HG03095 (cell line): ENCODE measurements around the gene B3GALNT2.
"Not testable (repeated sequence)": the region's sequence is repeated elsewhere in the genome, so short reads cannot be mapped to it uniquely, and the experiment has no call there.

Experiments used
- ATAC-seq: cut with Tn5 transposase; IDR thresholded peaks from one replicate; pipeline ENCODE4 v1.9.1; 2021; ENCODE audit warnings: moderate library complexity; ENCODE audit not compliant: unreplicated experiment

Gene B3GALNT2

GRCh38 chr1:235504494-235505222, 406 bp upstream of the B3GALNT2 start:
- peak; percentile 73 for ATAC-seq

GRCh38 chr1:235503403-235504121, 690 bp downstream of the B3GALNT2 start:
- peak; percentile 8 for ATAC-seq

GRCh38 chr1:235502601-235503402, 1.4 kb downstream of the B3GALNT2 start:
- ATAC-seq = no peak

GRCh38 chr1:235500971-235501540, 3.2 kb downstream of the B3GALNT2 start:
- ATAC-seq = no peak

GRCh38 chr1:235495551-235495950, 8.7 kb downstream of the B3GALNT2 start:
- no peak for ATAC-seq

- ATAC-seq = no peak
Observed at GRCh38 chr1:235495030-235495429, 9.2 kb downstream of the B3GALNT2 start.

GRCh38 chr1:235494531-235494930, 9.7 kb downstream of the B3GALNT2 start:
- no peak for ATAC-seq

- ATAC-seq = no peak
Observed at GRCh38 chr1:235491644-235492043, 12.6 kb downstream of the B3GALNT2 start.

- no peak for ATAC-seq
Observed at GRCh38 chr1:235486321-235486720, 17.9 kb downstream of the B3GALNT2 start.

GRCh38 chr1:235485558-235485957, 18.7 kb downstream of the B3GALNT2 start:
- no peak for ATAC-seq

GRCh38 chr1:235483090-235483489, 21.2 kb downstream of the B3GALNT2 start:
- ATAC-seq = no peak

GRCh38 chr1:235473806-235474205, 30.4 kb downstream of the B3GALNT2 start:
- ATAC-seq = no peak

GRCh38 chr1:235470741-235471439, 33.4 kb downstream of the B3GALNT2 start:
- ATAC-seq = no peak

GRCh38 chr1:235469897-235470296, 34.4 kb downstream of the B3GALNT2 start:
- not testable (repeated sequence) for ATAC-seq

- no peak for ATAC-seq
Observed at GRCh38 chr1:235468970-235469369, 35.3 kb downstream of the B3GALNT2 start.

GRCh38 chr1:235468004-235468403, 36.2 kb downstream of the B3GALNT2 start:
- ATAC-seq = no peak

GRCh38 chr1:235465066-235465465, 39.2 kb downstream of the B3GALNT2 start:
- ATAC-seq = no peak

- not testable (repeated sequence) for ATAC-seq
Observed at GRCh38 chr1:235462832-235463231, 41.4 kb downstream of the B3GALNT2 start.

- no peak for ATAC-seq
Observed at GRCh38 chr1:235461954-235462353, 42.3 kb downstream of the B3GALNT2 start.

GRCh38 chr1:235460770-235461169, 43.5 kb downstream of the B3GALNT2 start:
- ATAC-seq = no peak

GRCh38 chr1:235457856-235458255, 46.4 kb downstream of the B3GALNT2 start:
- ATAC-seq = not testable (repeated sequence)
